ENCODE results near the gene COG7.
"Not testable (repeated sequence)": the region's sequence is repeated elsewhere in the genome, so short reads cannot be mapped to it uniquely, and the experiment has no call there.

The COG7 gene

GRCh38 chr16:23385441-23385840, 67.5 kb downstream of the COG7 start:
- Histone ChIP-seq H3K36me3 (no peaks in the 10 kb centered on the region), H3K9me3 (ENCODE audit: severe bottlenecking) (no peaks in the 10 kb centered on the region), H3K27ac (no peak overlapping the region), H3K27me3 (ENCODE audit: insufficient read depth, low read depth, severe bottlenecking) (no peaks in the 10 kb centered on the region), H3K4me3 (ENCODE audit: low read depth, low read length) (no peak overlapping the region)
- no peak for TF ChIP-seq CTCF (IDR thresholded peaks at IDR 0.05; ENCODE audit: low read depth, low read length)
- no peak for DNase-seq

GRCh38 chr16:23384878-23385277, 68.1 kb downstream of the COG7 start:
- H3K36me3 ChIP-seq = no peaks in the 10 kb centered on the region
- no peaks in the 10 kb centered on the region for H3K9me3 ChIP-seq (ENCODE audit: severe bottlenecking)
- no peak overlapping the region for H3K27ac ChIP-seq
- no peak for DNase-seq
- TF ChIP-seq CTCF (IDR thresholded peaks at IDR 0.05; ENCODE audit: low read depth, low read length) = no peak
- no peaks in the 10 kb centered on the region for H3K27me3 ChIP-seq (ENCODE audit: insufficient read depth, low read depth, severe bottlenecking)
- no peak overlapping the region for H3K4me3 ChIP-seq (ENCODE audit: low read depth, low read length)

GRCh38 chr16:23383881-23384280, 69.1 kb downstream of the COG7 start:
- Histone ChIP-seq H3K27me3 (ENCODE audit: insufficient read depth, low read depth, severe bottlenecking) (no peaks in the 10 kb centered on the region), H3K9me3 (ENCODE audit: severe bottlenecking) (no peaks in the 10 kb centered on the region), H3K36me3 (no peaks in the 10 kb centered on the region), H3K27ac (no peak overlapping the region), H3K4me3 (ENCODE audit: low read depth, low read length) (no peak overlapping the region)
- no peak for DNase-seq
- no peak for TF ChIP-seq CTCF (IDR thresholded peaks at IDR 0.05; ENCODE audit: low read depth, low read length)

- no peak for DNase-seq
Measured at GRCh38 chr16:23382279-23382678, 70.7 kb downstream of the COG7 start.

GRCh38 chr16:23381702-23382101, 71.3 kb downstream of the COG7 start:
- H3K36me3 ChIP-seq; H3K9me3 ChIP-seq (ENCODE audit: severe bottlenecking); H3K4me3 ChIP-seq (ENCODE audit: low read depth, low read length); H3K27ac ChIP-seq; H3K27me3 ChIP-seq (ENCODE audit: insufficient read depth, low read depth, severe bottlenecking); DNase-seq: not testable (repeated sequence)

More at GRCh38 chr16:23382279-23382678, 70.7 kb downstream of the COG7 start:
- Histone ChIP-seq H3K4me3 (ENCODE audit: low read depth, low read length) (no peak overlapping the region), H3K27me3 (ENCODE audit: insufficient read depth, low read depth, severe bottlenecking) (no peaks in the 10 kb centered on the region), H3K36me3 (no peaks in the 10 kb centered on the region), H3K9me3 (ENCODE audit: severe bottlenecking) (no peaks in the 10 kb centered on the region), H3K27ac (no peak overlapping the region)
- no peak for TF ChIP-seq CTCF (IDR thresholded peaks at IDR 0.05; ENCODE audit: low read depth, low read length)

GRCh38 chr16:23380501-23380951, 72.5 kb downstream of the COG7 start:
- Histone ChIP-seq H3K27me3 (ENCODE audit: insufficient read depth, low read depth, severe bottlenecking) (no peaks in the 10 kb centered on the region), H3K27ac (no peak overlapping the region), H3K9me3 (ENCODE audit: severe bottlenecking) (no peaks in the 10 kb centered on the region), H3K4me3 (ENCODE audit: low read depth, low read length) (no peak overlapping the region), H3K36me3 (no peaks in the 10 kb centered on the region)
- DNase-seq = no peak
- no peak for TF ChIP-seq CTCF (IDR thresholded peaks at IDR 0.05; ENCODE audit: low read depth, low read length)

All from WERI-Rb-1 (cell line).